ENCODE data around the gene MLXIP. TPM values are rescaled to one million over a fixed set of nuclear protein-coding genes. Genes with fewer than 3 reads are reported as not detected.

The MLXIP gene
- total and polyA plus RNA-seq, 2 experiments from 2014 or later, result 8.2 to 11.0 TPM

DNA sequence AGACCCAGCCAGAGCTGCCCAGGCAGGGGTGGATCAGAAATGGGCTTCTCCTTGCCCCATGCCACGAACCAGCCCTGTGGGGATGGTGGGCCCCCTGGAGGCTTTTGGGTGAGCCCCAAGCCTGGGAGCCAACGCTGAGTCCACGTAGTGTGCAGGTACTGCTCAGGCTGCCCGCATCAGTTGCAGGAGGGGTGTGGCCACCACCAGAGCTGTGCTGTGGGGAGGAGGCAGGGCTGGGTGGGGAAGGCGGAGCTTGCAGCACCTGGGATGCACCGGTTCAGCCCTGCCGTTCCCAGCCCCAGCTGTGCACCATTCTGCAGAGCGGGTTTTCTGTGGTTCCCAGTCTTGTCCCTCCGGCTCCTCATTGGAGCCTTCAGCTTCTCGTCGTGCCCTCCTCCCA lies 59.1 kb downstream of the MLXIP start:
- DNase-seq (ENCODE audit: low read depth in 1 of 2, low spot score in 1 of 2), result no peak
- no peaks in the 10 kb centered on the region for H3K4me1 ChIP-seq (ENCODE audit: low read depth)
- peaks cover 2% of the 10 kb centered on the region for H3K36me3 ChIP-seq
- H3K27ac ChIP-seq, result no peak overlapping the region
- no peaks in the 10 kb centered on the region for H3K27me3 ChIP-seq
- TF ChIP-seq, protein P1, sequence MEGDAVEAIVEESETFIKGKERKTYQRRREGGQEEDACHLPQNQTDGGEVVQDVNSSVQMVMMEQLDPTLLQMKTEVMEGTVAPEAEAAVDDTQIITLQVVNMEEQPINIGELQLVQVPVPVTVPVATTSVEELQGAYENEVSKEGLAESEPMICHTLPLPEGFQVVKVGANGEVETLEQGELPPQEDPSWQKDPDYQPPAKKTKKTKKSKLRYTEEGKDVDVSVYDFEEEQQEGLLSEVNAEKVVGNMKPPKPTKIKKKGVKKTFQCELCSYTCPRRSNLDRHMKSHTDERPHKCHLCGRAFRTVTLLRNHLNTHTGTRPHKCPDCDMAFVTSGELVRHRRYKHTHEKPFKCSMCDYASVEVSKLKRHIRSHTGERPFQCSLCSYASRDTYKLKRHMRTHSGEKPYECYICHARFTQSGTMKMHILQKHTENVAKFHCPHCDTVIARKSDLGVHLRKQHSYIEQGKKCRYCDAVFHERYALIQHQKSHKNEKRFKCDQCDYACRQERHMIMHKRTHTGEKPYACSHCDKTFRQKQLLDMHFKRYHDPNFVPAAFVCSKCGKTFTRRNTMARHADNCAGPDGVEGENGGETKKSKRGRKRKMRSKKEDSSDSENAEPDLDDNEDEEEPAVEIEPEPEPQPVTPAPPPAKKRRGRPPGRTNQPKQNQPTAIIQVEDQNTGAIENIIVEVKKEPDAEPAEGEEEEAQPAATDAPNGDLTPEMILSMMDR (IDR thresholded peaks at IDR 0.05; ENCODE audit: low read depth, low read length), result no peak
- H3K4me3 ChIP-seq, result no peak overlapping the region
- H3K9me3 ChIP-seq (ENCODE audit: low read depth), result no peaks in the 10 kb centered on the region

DNA sequence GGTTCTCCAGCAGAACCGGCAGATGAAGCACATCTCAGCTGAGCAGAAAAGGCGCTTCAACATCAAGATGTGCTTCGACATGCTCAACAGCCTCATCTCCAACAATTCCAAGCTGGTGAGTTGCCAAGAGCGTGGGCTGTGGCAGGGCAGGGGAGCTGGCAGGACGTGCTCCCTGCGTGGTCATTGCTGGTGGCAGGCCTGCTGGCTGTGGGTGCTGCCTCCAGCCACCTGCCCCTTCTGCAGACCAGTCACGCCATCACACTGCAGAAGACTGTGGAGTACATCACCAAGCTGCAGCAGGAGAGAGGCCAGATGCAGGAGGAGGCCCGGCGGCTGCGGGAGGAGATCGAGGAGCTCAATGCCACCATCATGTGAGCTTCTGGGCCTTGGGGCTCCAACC lies 59.6 kb downstream of the MLXIP start:
- Histone ChIP-seq H3K4me3 (no peak overlapping the region), H3K27me3 (no peaks in the 10 kb centered on the region), H3K36me3 (peaks cover 2% of the 10 kb centered on the region), H3K9me3 (ENCODE audit: low read depth) (no peaks in the 10 kb centered on the region), H3K27ac (no peak overlapping the region), H3K4me1 (ENCODE audit: low read depth) (no peaks in the 10 kb centered on the region)
- DNase-seq (ENCODE audit: low read depth in 1 of 2, low spot score in 1 of 2), result no peak
- TF ChIP-seq, protein P1 (IDR thresholded peaks at IDR 0.05; ENCODE audit: low read depth, low read length), result no peak

- TF ChIP-seq, protein P1 (IDR thresholded peaks at IDR 0.05; ENCODE audit: low read depth, low read length), result no peak
- no peaks in the 10 kb centered on the region for H3K4me1 ChIP-seq (ENCODE audit: low read depth)
- H3K36me3 ChIP-seq, result peaks cover 2% of the 10 kb centered on the region
- H3K4me3 ChIP-seq, result no peak overlapping the region
- DNase-seq (ENCODE audit: low read depth in 1 of 2, low spot score in 1 of 2), result no peak
- H3K27ac ChIP-seq, result no peak overlapping the region
- H3K27me3 ChIP-seq, result no peaks in the 10 kb centered on the region
- no peaks in the 10 kb centered on the region for H3K9me3 ChIP-seq (ENCODE audit: low read depth)
Observed at GRCh38 chr12:122138616-122139015, 60.1 kb downstream of the MLXIP start.

DNA sequence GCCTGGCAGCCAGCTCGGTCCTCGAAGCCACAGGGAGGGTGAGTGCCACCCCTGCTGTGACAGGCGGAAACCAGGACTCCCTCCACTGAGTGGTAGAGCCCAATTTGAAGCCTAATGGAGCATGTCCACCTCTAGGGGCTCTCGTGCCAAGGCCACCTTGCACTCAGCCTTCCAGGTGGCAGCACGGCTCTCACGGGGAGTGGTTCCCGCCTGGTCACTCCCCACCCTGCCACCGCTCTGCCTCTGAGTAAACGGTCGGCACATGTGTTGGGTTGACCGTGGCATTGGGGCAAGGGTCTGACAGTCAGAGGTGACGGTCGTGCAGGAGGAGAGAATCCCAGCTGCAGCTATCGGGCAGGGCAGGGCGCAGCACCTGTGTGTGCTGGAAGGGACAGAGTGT lies 60.7 kb downstream of the MLXIP start:
- Histone ChIP-seq H3K4me1 (ENCODE audit: low read depth) (no peaks in the 10 kb centered on the region), H3K4me3 (no peak overlapping the region), H3K36me3 (peaks cover 2% of the 10 kb centered on the region), H3K27ac (no peak overlapping the region), H3K9me3 (ENCODE audit: low read depth) (no peaks in the 10 kb centered on the region), H3K27me3 (no peaks in the 10 kb centered on the region)
- no peak for DNase-seq (ENCODE audit: low read depth in 1 of 2, low spot score in 1 of 2)
- TF ChIP-seq, protein P1 (IDR thresholded peaks at IDR 0.05; ENCODE audit: low read depth, low read length), result no peak

DNA sequence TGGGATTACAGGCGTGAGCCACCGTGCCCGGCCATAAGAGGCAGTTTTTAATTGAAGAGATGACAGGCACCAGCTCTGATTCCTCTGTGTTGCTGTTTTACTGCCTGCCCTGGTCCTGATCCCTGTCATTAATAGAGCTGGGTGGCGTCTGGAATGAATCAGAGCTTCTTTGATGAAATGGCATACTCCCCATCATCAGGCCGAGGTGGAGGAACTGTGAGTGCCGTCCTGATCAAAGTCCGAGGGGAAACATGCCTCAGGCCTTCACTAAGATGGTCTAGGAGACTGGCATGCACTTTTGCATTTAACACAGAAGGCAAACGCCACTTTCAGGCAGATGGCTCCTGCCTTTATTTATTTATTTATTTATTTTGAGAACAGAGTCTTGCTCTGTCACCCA lies 61.4 kb downstream of the MLXIP start:
- DNase-seq (ENCODE audit: low read depth in 1 of 2, low spot score in 1 of 2), result no peak
- Histone ChIP-seq H3K4me1 (ENCODE audit: low read depth) (no peaks in the 10 kb centered on the region), H3K4me3 (no peak overlapping the region), H3K36me3 (peaks cover 2% of the 10 kb centered on the region), H3K27me3 (no peaks in the 10 kb centered on the region), H3K27ac (no peak overlapping the region), H3K9me3 (ENCODE audit: low read depth) (no peaks in the 10 kb centered on the region)
- TF ChIP-seq, protein P1 (IDR thresholded peaks at IDR 0.05; ENCODE audit: low read depth, low read length), result no peak
